ENCODE results near the gene MEA1. TPM values are rescaled to one million over a fixed set of nuclear protein-coding genes. Genes with fewer than 3 reads are reported as not detected.

The MEA1 gene
- total RNA-seq, 3 donors from 2014 or later (not counting 1 experiment from before 2014, with no cell fraction given), result 29.6 to 34.3 (median 34.2) TPM

- Mint-ChIP-seq H3K4me3 (peak overlapping the region; percentile 49), H3K27ac (peak overlapping the region; percentile 87 to 93), H3K27me3 (ENCODE audit: low read depth in 2 of 2) (no peaks in the 10 kb centered on the region), H3K4me1 (peaks cover 30 to 54% of the 10 kb centered on the region in 2 donors), H3K9me3 (no peaks in the 10 kb centered on the region), H3K36me3 (no peaks in the 10 kb centered on the region)
- H3K4me1 ChIP-seq (ENCODE audit: control insufficient read depth, insufficient read depth, low read length), result peaks cover 40% of the 10 kb centered on the region
- H3K27me3 ChIP-seq (ENCODE audit: control insufficient read depth, insufficient read depth, low read length), result no peaks in the 10 kb centered on the region
- H3K9me3 ChIP-seq (ENCODE audit: control insufficient read depth, insufficient read depth, low read length), result no peaks in the 10 kb centered on the region
- intact Hi-C loops (cut with micrococcal nuclease), result no loop called here
- peaks cover 45% of the 10 kb centered on the region for H3K36me3 ChIP-seq (ENCODE audit: control insufficient read depth, insufficient read depth, low read length)
- DNase-seq (no peak), ATAC-seq (no peak)
- no peak for TF ChIP-seq CTCF (IDR thresholded peaks at IDR 0.05)
- no peak overlapping the region for H3K4me3 ChIP-seq (ENCODE audit: low read length)
- WGBS (ENCODE audit: insufficient coverage), result 95% methylated on average over 6 of the region's 6 CpGs
- no peak overlapping the region for H3K27ac ChIP-seq (ENCODE audit: low read length)
Measured at GRCh38 chr6:43012364-43012763, 1.4 kb downstream of the MEA1 start.

GRCh38 chr6:43011207-43011606, 2.5 kb downstream of the MEA1 start:
- Mint-ChIP-seq H3K4me1 (peaks cover 26 to 43% of the 10 kb centered on the region in 2 donors), H3K36me3 (no peaks in the 10 kb centered on the region), H3K27ac (peak overlapping the region in 1 of 2 donors; percentile 93), H3K9me3 (no peaks in the 10 kb centered on the region), H3K4me3 (no peak overlapping the region), H3K27me3 (ENCODE audit: low read depth in 2 of 2) (no peaks in the 10 kb centered on the region)
- ATAC-seq (no peak), DNase-seq (no peak)
- Histone ChIP-seq H3K9me3 (ENCODE audit: control insufficient read depth, insufficient read depth, low read length) (no peaks in the 10 kb centered on the region), H3K27me3 (ENCODE audit: control insufficient read depth, insufficient read depth, low read length) (no peaks in the 10 kb centered on the region), H3K27ac (ENCODE audit: low read length) (no peak overlapping the region), H3K4me3 (ENCODE audit: low read length) (no peak overlapping the region), H3K4me1 (ENCODE audit: control insufficient read depth, insufficient read depth, low read length) (peaks cover 33% of the 10 kb centered on the region), H3K36me3 (ENCODE audit: control insufficient read depth, insufficient read depth, low read length) (peaks cover 50% of the 10 kb centered on the region)
- intact Hi-C loops (cut with micrococcal nuclease), result no loop called here
- TF ChIP-seq CTCF (IDR thresholded peaks at IDR 0.05), result no peak
- 91% methylated on average over 6 of the region's 6 CpGs for WGBS (ENCODE audit: insufficient coverage)

GRCh38 chr6:43009124-43009523, 4.6 kb downstream of the MEA1 start:
- Mint-ChIP-seq H3K4me3 (no peak overlapping the region), H3K36me3 (no peaks in the 10 kb centered on the region), H3K27ac (no peak overlapping the region), H3K9me3 (no peaks in the 10 kb centered on the region), H3K4me1 (peaks cover 13 to 34% of the 10 kb centered on the region in 2 donors), H3K27me3 (ENCODE audit: low read depth in 2 of 2) (no peaks in the 10 kb centered on the region)
- H3K4me1 ChIP-seq (ENCODE audit: control insufficient read depth, insufficient read depth, low read length), result peaks cover 16% of the 10 kb centered on the region
- no peaks in the 10 kb centered on the region for H3K27me3 ChIP-seq (ENCODE audit: control insufficient read depth, insufficient read depth, low read length)
- WGBS (ENCODE audit: insufficient coverage), result 76% methylated on average over 6 of the region's 6 CpGs
- peak in 1 of 2 donors; percentile 60 for DNase-seq
- intact Hi-C loops (cut with micrococcal nuclease), result no loop called here
- ATAC-seq, result no peak
- no peaks in the 10 kb centered on the region for H3K9me3 ChIP-seq (ENCODE audit: control insufficient read depth, insufficient read depth, low read length)
- peaks cover 55% of the 10 kb centered on the region for H3K36me3 ChIP-seq (ENCODE audit: control insufficient read depth, insufficient read depth, low read length)
- no peak overlapping the region for H3K27ac ChIP-seq (ENCODE audit: low read length)
- H3K4me3 ChIP-seq (ENCODE audit: low read length), result no peak overlapping the region
- no peak for TF ChIP-seq CTCF (IDR thresholded peaks at IDR 0.05)

GRCh38 chr6:43007126-43007525, 6.6 kb downstream of the MEA1 start:
- H3K9me3 ChIP-seq (ENCODE audit: control insufficient read depth, insufficient read depth, low read length), result no peaks in the 10 kb centered on the region
- peaks cover 55% of the 10 kb centered on the region for H3K36me3 ChIP-seq (ENCODE audit: control insufficient read depth, insufficient read depth, low read length)
- Mint-ChIP-seq H3K4me1 (peaks cover 0 to 14% of the 10 kb centered on the region in 2 donors), H3K36me3 (no peaks in the 10 kb centered on the region), H3K27me3 (ENCODE audit: low read depth in 2 of 2) (no peaks in the 10 kb centered on the region), H3K4me3 (no peak overlapping the region), H3K9me3 (no peaks in the 10 kb centered on the region), H3K27ac (peak overlapping the region in 1 of 2 donors; percentile 23)
- peaks cover 3% of the 10 kb centered on the region for H3K4me1 ChIP-seq (ENCODE audit: control insufficient read depth, insufficient read depth, low read length)
- no peak overlapping the region for H3K27ac ChIP-seq (ENCODE audit: low read length)
- WGBS (ENCODE audit: insufficient coverage), result 97% methylated on average over 9 of the region's 9 CpGs
- no peak for TF ChIP-seq CTCF (IDR thresholded peaks at IDR 0.05)
- DNase-seq, result no peak
- ATAC-seq, result no peak
- intact Hi-C loops (cut with micrococcal nuclease), result no loop called here
- no peak overlapping the region for H3K4me3 ChIP-seq (ENCODE audit: low read length)
- no peaks in the 10 kb centered on the region for H3K27me3 ChIP-seq (ENCODE audit: control insufficient read depth, insufficient read depth, low read length)
